AG08395 (cell line): ENCODE data around the gene SPTAN1.
"Not testable (repeated sequence)": the region's sequence is repeated elsewhere in the genome, so short reads cannot be mapped to it uniquely, and the experiment has no call there.

ENCODE experiments used
- DNase-seq: peaks from one replicate; pipeline ENCODE4 v3.0.0; 2012; ENCODE audit warnings: mixed read lengths, low spot score

Gene SPTAN1

DNA sequence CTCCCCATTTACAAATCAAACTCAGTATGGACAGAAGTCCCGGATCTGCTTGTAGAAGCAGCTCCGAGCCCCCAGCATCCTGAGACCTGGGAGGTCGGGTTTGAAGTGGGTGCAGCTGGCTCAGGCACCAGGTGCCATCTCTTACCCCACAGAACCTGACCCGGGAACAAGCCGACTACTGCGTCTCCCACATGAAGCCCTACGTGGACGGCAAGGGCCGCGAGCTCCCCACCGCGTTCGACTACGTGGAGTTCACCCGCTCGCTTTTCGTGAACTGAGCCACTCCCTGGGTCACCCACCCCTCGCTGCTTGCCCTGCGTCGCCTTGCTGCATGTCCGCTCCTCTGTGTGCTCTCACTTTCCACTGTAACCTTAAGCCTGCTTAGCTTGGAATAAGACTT lies 80.7 kb downstream of the SPTAN1 start:
- DNase-seq = no peak

- DNase-seq = no peak
Observed at GRCh38 chr9:128633601-128634000, 81.2 kb downstream of the SPTAN1 start.

DNA sequence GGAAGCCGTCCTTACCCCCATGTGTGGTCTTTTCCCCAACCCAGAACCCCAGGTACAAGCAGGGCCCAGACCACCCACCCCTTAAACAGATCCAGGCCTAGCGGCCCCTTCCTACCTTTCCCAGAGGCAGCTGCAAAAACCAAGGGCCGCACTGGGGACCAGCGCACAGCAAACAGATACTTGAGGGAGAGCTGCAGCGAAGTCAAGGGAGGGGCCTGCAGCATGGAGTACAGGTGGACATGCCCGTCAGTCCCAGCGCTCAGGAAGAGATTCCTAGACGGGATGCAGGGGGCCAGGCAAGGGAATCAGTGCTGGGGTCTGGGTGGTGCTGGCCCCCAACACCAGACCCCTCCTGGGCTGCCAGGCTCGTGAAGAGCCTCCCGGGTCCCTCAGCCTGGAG lies 81.7 kb downstream of the SPTAN1 start:
- no peak for DNase-seq

GRCh38 chr9:128634651-128635262 lies 82.4 kb downstream of the SPTAN1 start:
- no peak for DNase-seq

- DNase-seq = peak; percentile 98
Observed at GRCh38 chr9:128635266-128636023, 83.1 kb downstream of the SPTAN1 start.

DNA sequence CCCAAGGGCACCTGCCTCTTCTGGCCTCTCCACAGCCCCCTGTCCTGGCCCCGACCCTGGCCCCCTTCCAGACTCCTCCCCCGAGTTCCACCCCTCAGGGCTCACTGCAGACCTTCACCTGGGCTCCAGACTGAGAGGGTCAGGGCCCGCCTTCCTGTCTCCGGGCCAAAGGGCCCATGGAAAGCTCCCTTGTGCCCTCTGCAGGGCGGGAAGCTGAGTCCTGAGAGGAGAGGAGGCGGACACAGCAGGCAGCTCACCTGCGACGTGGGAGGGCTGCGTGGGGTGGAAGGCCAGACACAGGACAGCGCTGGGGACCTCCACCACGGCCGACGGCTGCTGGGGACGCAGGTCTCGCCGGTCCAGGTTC lies 83.6 kb downstream of the SPTAN1 start:
- DNase-seq = no peak

GRCh38 chr9:128636556-128637530 lies 84.5 kb downstream of the SPTAN1 start:
- no peak for DNase-seq

- no peak for DNase-seq
Observed at GRCh38 chr9:128637656-128638055, 85.3 kb downstream of the SPTAN1 start.

- no peak for DNase-seq
Observed at GRCh38 chr9:128638580-128638979, 86.2 kb downstream of the SPTAN1 start.

- DNase-seq = no peak
Observed at GRCh38 chr9:128640603-128641002, 88.2 kb downstream of the SPTAN1 start.

DNA sequence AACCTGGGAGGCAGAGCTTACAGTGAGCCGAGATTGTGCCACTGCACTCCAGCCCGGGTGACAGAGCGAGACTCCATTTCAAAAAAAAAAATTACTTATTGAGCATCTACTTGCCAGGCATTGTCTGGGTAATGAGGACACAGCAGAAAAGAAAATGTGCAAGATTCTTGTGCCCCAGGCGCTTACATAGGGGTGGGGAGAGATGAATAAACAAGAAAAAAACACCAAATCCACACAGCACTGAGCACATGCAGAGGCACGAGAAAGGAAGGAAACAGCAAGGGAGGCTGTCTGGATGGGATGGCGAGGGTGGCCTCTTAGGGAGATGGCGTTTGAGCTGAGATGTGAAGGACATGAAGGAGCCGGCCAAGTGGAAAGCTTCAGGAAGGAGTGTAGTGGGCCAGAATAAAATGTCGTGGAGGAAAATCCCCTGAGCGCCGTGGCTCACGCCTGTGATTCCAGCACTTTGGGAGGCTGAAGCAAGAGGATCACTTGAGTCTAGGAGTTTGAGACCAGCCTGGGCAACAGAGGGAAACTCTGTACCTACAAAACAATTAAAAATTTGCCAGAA lies 90.4 kb downstream of the SPTAN1 start:
- DNase-seq = no peak

DNA sequence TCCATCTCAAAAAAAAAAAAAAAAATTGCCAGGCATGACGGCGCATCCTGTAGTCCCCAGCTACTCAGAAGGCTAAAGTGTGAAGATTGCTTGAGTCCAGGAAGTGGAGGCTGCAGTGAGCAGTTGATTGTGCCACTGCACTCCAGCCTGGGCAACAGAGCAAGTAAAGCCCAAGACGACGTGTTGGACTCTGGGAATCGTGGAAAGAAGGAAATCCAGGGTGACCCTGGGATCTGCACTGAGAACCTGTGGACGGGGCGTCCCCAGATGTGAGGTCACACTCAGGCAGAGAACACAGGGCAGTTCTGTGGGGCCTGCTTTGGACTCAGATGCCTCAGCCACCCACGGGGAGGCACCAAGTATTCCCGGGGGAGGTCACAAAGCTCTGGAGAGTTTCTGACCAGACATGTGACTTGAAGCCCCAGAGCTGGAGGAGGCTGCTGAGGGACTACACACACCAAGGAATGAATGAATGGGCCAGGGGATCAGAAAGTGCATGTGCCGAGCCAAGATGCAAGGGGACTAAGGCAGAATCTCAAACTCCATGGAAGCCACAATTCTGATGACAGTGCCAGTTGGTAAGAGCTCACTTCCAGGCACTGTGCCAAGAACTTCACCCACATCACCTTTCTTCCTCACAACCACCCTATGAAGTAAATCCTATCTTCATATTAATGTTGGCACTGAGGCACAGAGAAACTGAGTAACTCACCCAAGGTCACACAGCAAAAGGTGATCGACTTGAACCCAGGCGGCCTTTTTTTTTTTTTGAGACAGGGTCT lies 91.3 kb downstream of the SPTAN1 start:
- no peak for DNase-seq

- DNase-seq = not testable (repeated sequence)
Observed at GRCh38 chr9:128648206-128648605, 95.8 kb downstream of the SPTAN1 start.

- DNase-seq = no peak
Observed at GRCh38 chr9:128651798-128652197, 99.4 kb downstream of the SPTAN1 start.

DNA sequence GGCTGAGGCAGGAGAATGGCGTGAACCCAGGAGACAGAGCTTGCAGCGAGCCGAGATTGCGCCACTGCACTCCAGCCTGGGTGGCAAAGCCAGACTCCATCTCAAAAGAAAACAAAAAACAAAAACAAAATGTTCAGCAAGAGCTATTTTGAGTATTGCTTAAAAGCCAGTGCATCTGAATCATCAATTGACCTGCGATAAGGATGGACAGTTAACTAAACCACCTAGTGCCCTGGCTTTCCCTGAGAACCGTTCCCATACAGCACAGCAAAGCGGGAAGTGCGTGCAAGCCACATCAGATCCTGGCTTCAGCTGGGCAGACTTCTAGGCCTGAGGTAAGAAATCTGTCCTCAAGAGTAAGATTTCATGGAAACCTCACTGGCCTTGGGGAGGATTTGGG lies 101.5 kb downstream of the SPTAN1 start:
- DNase-seq = no peak

DNA sequence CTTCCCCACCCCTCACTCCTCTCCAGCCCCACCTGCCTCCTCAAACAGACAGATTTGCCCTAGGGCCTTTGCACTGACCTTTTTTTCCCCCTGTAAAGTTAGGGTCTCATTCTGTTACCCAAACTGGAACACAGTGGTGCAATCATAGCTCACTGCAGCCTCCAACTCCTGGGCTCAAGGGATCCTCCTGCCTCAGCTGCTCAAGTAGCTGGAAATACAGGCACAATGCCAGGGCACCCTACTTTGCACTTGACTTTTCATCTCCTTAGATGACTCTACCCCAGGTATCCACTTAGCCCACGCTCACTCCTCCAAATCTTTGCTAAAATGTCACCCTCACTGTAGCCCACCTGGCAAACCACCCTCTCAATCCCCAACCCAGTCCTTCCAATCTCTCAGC lies 102.1 kb downstream of the SPTAN1 start:
- no peak for DNase-seq

GRCh38 chr9:128656416-128657343 lies 104.3 kb downstream of the SPTAN1 start, which contains the start of gene DYNC2I2:
Gene DYNC2I2 (minus strand): TSS chr9:128656847. CDS start chr9:128656726, 121 bp downstream.
- peak; percentile 98 for DNase-seq

DNA sequence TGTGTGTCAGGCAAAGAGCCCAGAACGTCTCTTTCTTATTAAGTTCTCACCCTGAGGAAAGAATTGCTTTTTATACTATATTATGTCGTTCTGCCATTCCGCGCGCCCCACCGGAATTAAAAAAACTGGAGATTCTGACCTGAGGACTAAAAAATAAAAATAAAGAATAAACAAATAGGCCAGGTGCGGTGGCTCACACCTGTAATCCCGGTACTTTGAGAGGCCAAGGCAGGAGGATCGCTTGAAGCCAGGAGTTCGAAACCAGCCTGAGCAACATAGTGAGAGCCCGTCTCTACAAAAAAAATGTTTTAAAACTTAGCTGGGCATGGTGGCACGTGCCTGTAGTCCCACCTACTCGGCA lies 104.9 kb downstream of the SPTAN1 start:
- no peak for DNase-seq

- no peak for DNase-seq
Observed at GRCh38 chr9:128657796-128658195, 105.4 kb downstream of the SPTAN1 start.

DNA sequence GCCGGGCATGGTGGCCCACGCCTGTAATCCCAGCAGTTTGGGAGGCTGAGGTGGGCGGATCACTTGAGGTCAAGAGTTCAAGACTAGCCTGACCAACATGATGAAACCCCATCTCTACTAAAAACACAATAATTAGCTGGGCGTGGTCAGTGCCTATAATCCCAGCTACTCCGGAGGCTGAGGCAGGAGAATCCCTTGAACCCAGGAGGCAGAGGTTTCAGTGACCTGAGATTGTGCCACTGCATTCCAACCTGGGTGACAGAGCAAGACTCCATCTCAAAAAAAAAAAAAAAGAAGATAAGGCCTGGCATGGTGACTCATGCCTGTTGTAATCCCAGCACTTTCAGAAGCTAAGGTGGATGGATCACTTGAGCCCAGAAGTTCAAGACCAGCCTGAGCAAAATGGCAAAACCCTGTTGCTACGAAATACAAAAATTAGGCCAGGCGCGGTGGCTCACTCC lies 114.1 kb downstream of the SPTAN1 start:
- not testable (repeated sequence) for DNase-seq
